ENCODE results near the gene SSR3. TPM values are rescaled to one million over a fixed set of nuclear protein-coding genes. Genes with fewer than 3 reads are reported as not detected.
"Not testable (repeated sequence)": the region's sequence is repeated elsewhere in the genome, so short reads cannot be mapped to it uniquely, and the experiment has no call there.

Gene SSR3
- total RNA-seq, 2 experiments from 2014 or later: 63.3 to 158 TPM

DNA sequence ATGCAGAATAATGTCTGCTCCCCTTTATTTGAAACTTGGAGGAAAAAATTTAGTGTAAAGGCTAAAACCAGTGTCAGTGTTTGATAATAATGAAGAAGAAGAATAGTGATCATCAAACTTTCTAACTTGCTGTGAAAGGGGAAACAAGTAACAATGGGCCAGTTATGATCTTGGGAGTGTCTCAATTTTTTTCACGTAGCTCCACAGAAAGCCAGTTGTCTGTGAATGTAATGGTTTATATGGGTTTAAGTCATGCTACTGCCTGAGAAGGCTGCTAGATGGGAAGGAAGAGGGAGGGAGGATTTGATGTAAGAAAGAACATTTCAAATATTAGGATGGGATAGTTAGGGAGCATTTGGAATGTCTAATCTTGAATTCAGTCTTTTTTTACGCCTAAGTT lies 21.1 kb upstream of the SSR3 start:
- Histone ChIP-seq H3K9me3 (ENCODE audit: low read length) (no peaks in the 10 kb centered on the region), H4K20me1 (ENCODE audit: insufficient read depth, low read length) (no peaks in the 10 kb centered on the region), H2AFZ (ENCODE audit: low read length) (no peak overlapping the region), H3K9me2 (ENCODE audit: insufficient read depth, low read length) (no peaks in the 10 kb centered on the region; the same call in 1 of the 2 replicates), H3K4me3 (ENCODE audit: low read depth, low read length, poor library complexity, severe bottlenecking) (no peak overlapping the region), H3K4me1 (ENCODE audit: insufficient read depth, low read length, poor library complexity, severe bottlenecking) (peaks cover 3% of the 10 kb centered on the region), H3K79me2 (ENCODE audit: insufficient read depth, low read depth, low read length) (no peaks in the 10 kb centered on the region), H3K36me3 (ENCODE audit: insufficient read depth, low read length) (no peaks in the 10 kb centered on the region), H3K27ac (ENCODE audit: low read depth, low read length, poor library complexity, severe bottlenecking) (no peak overlapping the region), H3K4me2 (ENCODE audit: low read length) (no peak overlapping the region)
- CTCF ChIA-PET (ENCODE audit: unreplicated experiment): no interaction called here
- no TSS peak for BruUV-seq (replicated peaks)
- intact Hi-C loops (cut with micrococcal nuclease; ENCODE audit: unreplicated experiment): no loop called here
- POLR2A ChIA-PET: interaction anchor here (1.4 to 1.6 kb wide), 2 partner anchors 9 to 12 kb away, joined by 4 to 7 read pairs; no protein-coding TSS in a partner anchor
- no peak for DNase-seq (ENCODE audit: low spot score)
- TF ChIP-seq, protein P1, sequence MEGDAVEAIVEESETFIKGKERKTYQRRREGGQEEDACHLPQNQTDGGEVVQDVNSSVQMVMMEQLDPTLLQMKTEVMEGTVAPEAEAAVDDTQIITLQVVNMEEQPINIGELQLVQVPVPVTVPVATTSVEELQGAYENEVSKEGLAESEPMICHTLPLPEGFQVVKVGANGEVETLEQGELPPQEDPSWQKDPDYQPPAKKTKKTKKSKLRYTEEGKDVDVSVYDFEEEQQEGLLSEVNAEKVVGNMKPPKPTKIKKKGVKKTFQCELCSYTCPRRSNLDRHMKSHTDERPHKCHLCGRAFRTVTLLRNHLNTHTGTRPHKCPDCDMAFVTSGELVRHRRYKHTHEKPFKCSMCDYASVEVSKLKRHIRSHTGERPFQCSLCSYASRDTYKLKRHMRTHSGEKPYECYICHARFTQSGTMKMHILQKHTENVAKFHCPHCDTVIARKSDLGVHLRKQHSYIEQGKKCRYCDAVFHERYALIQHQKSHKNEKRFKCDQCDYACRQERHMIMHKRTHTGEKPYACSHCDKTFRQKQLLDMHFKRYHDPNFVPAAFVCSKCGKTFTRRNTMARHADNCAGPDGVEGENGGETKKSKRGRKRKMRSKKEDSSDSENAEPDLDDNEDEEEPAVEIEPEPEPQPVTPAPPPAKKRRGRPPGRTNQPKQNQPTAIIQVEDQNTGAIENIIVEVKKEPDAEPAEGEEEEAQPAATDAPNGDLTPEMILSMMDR (conservative IDR thresholded peaks at IDR 0.05; ENCODE audit: low read length): no peak
- TF ChIP-seq EZH2phosphoT487 (IDR thresholded peaks at IDR 0.05; ENCODE audit: borderline replicate concordance, low read depth, low read length): no peak

DNA sequence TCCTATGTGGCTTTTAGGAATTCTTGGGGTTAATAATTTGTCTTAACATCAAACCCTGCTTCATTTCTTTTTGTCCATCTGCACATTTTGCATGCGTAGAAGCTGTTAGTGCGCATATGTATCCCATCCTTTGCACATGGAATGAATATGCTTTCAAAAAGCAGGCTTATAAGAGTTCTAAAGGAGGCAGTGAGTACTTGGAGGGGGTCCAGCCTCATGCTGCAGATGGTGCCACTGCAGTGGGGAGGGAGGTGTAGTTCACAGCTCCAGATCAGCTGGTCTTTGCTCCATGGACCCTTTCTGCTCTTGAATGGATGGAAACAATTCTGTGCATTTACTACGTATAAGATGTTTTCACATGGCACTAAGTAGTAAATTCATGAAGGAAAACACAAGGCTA lies 20.7 kb upstream of the SSR3 start:
- POLR2A ChIA-PET: interaction anchor here (1.4 kb wide), 1 partner anchor 10 kb away, joined by 4 read pairs; no protein-coding TSS in a partner anchor
- DNase-seq (ENCODE audit: low spot score): no peak
- Histone ChIP-seq H3K36me3 (ENCODE audit: insufficient read depth, low read length) (no peaks in the 10 kb centered on the region), H3K9me3 (ENCODE audit: low read length) (no peaks in the 10 kb centered on the region), H3K9me2 (ENCODE audit: insufficient read depth, low read length) (no peaks in the 10 kb centered on the region; the same call in 1 of the 2 replicates), H3K79me2 (ENCODE audit: insufficient read depth, low read depth, low read length) (no peaks in the 10 kb centered on the region), H3K4me1 (ENCODE audit: insufficient read depth, low read length, poor library complexity, severe bottlenecking) (peaks cover 3% of the 10 kb centered on the region), H3K4me2 (ENCODE audit: low read length) (no peak overlapping the region), H3K4me3 (ENCODE audit: low read depth, low read length, poor library complexity, severe bottlenecking) (no peak overlapping the region), H2AFZ (ENCODE audit: low read length) (no peak overlapping the region), H4K20me1 (ENCODE audit: insufficient read depth, low read length) (no peaks in the 10 kb centered on the region), H3K27ac (ENCODE audit: low read depth, low read length, poor library complexity, severe bottlenecking) (no peak overlapping the region)
- CTCF ChIA-PET (ENCODE audit: unreplicated experiment): no interaction called here
- TF ChIP-seq, protein P1 (conservative IDR thresholded peaks at IDR 0.05; ENCODE audit: low read length): no peak
- TF ChIP-seq EZH2phosphoT487 (IDR thresholded peaks at IDR 0.05; ENCODE audit: borderline replicate concordance, low read depth, low read length): no peak
- BruUV-seq (replicated peaks): no TSS peak
- intact Hi-C loops (cut with micrococcal nuclease; ENCODE audit: unreplicated experiment): no loop called here

DNA sequence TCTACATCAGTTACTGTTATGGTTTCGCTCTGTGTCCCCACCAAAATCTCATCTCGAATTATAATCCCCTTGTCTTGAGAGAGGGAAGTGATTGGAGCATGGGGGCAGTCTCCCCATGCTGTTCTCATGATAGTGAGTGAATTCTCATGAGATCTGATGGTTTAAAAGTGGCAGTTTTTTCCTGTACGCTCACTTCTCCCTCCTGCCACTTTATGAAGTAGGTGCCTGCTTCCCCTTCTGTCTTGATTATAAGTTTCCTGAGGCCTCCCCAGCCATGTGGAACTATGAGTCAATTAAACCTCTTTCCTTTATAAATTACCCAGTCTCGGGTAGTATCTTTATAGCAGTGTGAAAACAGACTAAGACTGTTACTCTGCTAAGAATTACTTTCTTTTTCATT lies 15.0 kb upstream of the SSR3 start:
- peak overlapping the region; percentile 31; the same call in 1 of the 2 replicates for H3K4me2 ChIP-seq (ENCODE audit: low read length)
- H3K4me3 ChIP-seq (ENCODE audit: low read depth, low read length, poor library complexity, severe bottlenecking); H3K9me3 ChIP-seq (ENCODE audit: low read length); H4K20me1 ChIP-seq (ENCODE audit: insufficient read depth, low read length); intact Hi-C loops (cut with micrococcal nuclease; ENCODE audit: unreplicated experiment); CTCF ChIA-PET (ENCODE audit: unreplicated experiment); H3K9me2 ChIP-seq (ENCODE audit: insufficient read depth, low read length); H3K27ac ChIP-seq (ENCODE audit: low read depth, low read length, poor library complexity, severe bottlenecking); H3K79me2 ChIP-seq (ENCODE audit: insufficient read depth, low read depth, low read length); BruUV-seq (replicated peaks); H3K36me3 ChIP-seq (ENCODE audit: insufficient read depth, low read length); H3K4me1 ChIP-seq (ENCODE audit: insufficient read depth, low read length, poor library complexity, severe bottlenecking): not testable (repeated sequence)
- peak overlapping the region; percentile 51; the same call in 1 of the 2 replicates for H2AFZ ChIP-seq (ENCODE audit: low read length)
- POLR2A ChIA-PET: interaction anchor here (0.7 to 2.2 kb wide), 7 partner anchors 8 to 117 kb away, joined by 3 to 6 read pairs (median 4); partner anchors contain the start of gene SSR3
- DNase-seq (ENCODE audit: low spot score): peak; percentile 5

DNA sequence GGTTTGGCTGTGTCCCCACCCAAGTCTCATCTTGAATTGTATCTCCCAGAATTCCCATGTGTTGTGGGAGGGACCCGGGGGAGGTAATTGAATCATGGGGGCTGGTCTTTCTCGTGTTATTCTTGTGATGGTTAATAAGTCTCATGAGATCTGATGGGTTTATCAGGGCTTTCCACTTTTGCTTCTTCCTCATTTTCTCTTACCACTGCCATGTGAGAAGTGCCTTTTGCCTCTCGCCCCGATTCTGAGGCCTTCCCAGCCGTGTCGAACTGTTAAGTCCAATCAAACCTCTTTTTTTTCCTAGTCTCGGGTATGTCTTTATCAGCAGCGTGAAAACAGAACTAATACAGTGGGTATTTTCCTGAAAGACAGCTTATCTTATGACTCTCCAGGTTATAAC lies 14.1 kb upstream of the SSR3 start:
- H3K4me3 ChIP-seq (ENCODE audit: low read depth, low read length, poor library complexity, severe bottlenecking); H3K4me1 ChIP-seq (ENCODE audit: insufficient read depth, low read length, poor library complexity, severe bottlenecking); H3K9me2 ChIP-seq (ENCODE audit: insufficient read depth, low read length); H3K36me3 ChIP-seq (ENCODE audit: insufficient read depth, low read length); CTCF ChIA-PET (ENCODE audit: unreplicated experiment); H3K27ac ChIP-seq (ENCODE audit: low read depth, low read length, poor library complexity, severe bottlenecking); H3K4me2 ChIP-seq (ENCODE audit: low read length); DNase-seq (ENCODE audit: low spot score); intact Hi-C loops (cut with micrococcal nuclease; ENCODE audit: unreplicated experiment); H4K20me1 ChIP-seq (ENCODE audit: insufficient read depth, low read length); H3K9me3 ChIP-seq (ENCODE audit: low read length); BruUV-seq (replicated peaks); H3K79me2 ChIP-seq (ENCODE audit: insufficient read depth, low read depth, low read length): not testable (repeated sequence)
- POLR2A ChIA-PET: interaction anchor here (0.6 to 2.2 kb wide), 4 partner anchors 13 to 106 kb away, joined by 3 to 6 read pairs (median 4); partner anchors contain the start of gene SSR3
- peak overlapping the region; percentile 51 for H2AFZ ChIP-seq (ENCODE audit: low read length)

All from OCI-LY7 (cell line).